Right atrium auricular region (tissue), 2 donors: ENCODE measurements around the gene SYNM. TPM values are rescaled to one million over a fixed set of nuclear protein-coding genes. Genes with fewer than 3 reads are reported as not detected.

Experiments
- DNase-seq: peaks from one replicate; pipeline ENCODE4 v3.0.0-alpha.2; 2019; ENCODE audit warnings: low spot score
- H3K27ac ChIP-seq, 2 donors: fragments of 200-600 bp; sonication (generic); 1 replicate in 1 of 2; 2 replicates in 1 of 2; pipeline ENCODE4 v1.5.1; 2016 to 2019
- H3K27me3 ChIP-seq, 2 donors: fragments of 200-600 bp; sonication (generic); one replicate each; pipeline versions ENCODE4 v1.5.1 to v1.6.0; 2017 to 2019
- H3K36me3 ChIP-seq: fragments of 200-600 bp; sonication (generic); one replicate; pipeline ENCODE4 v1.5.1; 2016
- H3K4me1 ChIP-seq, 2 donors: fragments of 200-600 bp; sonication (generic); one replicate each; pipeline versions ENCODE4 v1.5.1 to v1.6.0; 2017 to 2019
- H3K4me3 ChIP-seq, 2 donors: fragments of 200-600 bp; sonication (generic); 1 replicate in 1 of 2; 2 replicates in 1 of 2; pipeline ENCODE4 v1.5.1; 2017 to 2019; ENCODE audit warnings: mild to moderate bottlenecking in 1 of 2, moderate library complexity in 1 of 2
- H3K9me3 ChIP-seq, 2 donors: fragments of 200-600 bp; sonication (generic); one replicate each; pipeline ENCODE4 v1.5.1; 2019
- total RNA-seq, 2 donors: library from RNA; depleted of rRNA; stranded (reverse); fragments of >200 nt; gene quantifications; one replicate each; pipeline ENCODE4 v1.1.0, GENCODE V29; 2016
- TF ChIP-seq, protein P1 (sequence below), 2 donors: fragments of 200-600 bp; sonication (generic); IDR thresholded peaks; one replicate each; pipeline ENCODE4 v1.5.1; 2019; ENCODE audit warnings: antibody characterized with exemption in 2 of 2

SYNM gene
- total RNA-seq, 2 donors from 2014 or later = 211 to 258 TPM

GRCh38 chr15:99122831-99123712, 18.2 kb downstream of the SYNM start:
- H3K4me1 ChIP-seq = peaks cover 0 to 77% of the 10 kb centered on the region in 2 donors
- H3K4me3 ChIP-seq = peak overlapping the region; percentile 12 to 32
- no peaks in the 10 kb centered on the region for H3K9me3 ChIP-seq
- H3K27me3 ChIP-seq = no peaks in the 10 kb centered on the region
- no peak for DNase-seq
- H3K36me3 ChIP-seq = peaks cover 53% of the 10 kb centered on the region
- TF ChIP-seq, protein P1, sequence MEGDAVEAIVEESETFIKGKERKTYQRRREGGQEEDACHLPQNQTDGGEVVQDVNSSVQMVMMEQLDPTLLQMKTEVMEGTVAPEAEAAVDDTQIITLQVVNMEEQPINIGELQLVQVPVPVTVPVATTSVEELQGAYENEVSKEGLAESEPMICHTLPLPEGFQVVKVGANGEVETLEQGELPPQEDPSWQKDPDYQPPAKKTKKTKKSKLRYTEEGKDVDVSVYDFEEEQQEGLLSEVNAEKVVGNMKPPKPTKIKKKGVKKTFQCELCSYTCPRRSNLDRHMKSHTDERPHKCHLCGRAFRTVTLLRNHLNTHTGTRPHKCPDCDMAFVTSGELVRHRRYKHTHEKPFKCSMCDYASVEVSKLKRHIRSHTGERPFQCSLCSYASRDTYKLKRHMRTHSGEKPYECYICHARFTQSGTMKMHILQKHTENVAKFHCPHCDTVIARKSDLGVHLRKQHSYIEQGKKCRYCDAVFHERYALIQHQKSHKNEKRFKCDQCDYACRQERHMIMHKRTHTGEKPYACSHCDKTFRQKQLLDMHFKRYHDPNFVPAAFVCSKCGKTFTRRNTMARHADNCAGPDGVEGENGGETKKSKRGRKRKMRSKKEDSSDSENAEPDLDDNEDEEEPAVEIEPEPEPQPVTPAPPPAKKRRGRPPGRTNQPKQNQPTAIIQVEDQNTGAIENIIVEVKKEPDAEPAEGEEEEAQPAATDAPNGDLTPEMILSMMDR (IDR thresholded peaks at IDR 0.05) = no peak
- H3K27ac ChIP-seq = peak overlapping the region; percentile 87 to 93

- H3K4me1 ChIP-seq = peaks cover 0 to 72% of the 10 kb centered on the region in 2 donors
- H3K4me3 ChIP-seq = peak overlapping the region; percentile 12 to 32
- H3K27me3 ChIP-seq = no peaks in the 10 kb centered on the region
- peaks cover 53% of the 10 kb centered on the region for H3K36me3 ChIP-seq
- H3K9me3 ChIP-seq = no peaks in the 10 kb centered on the region
- DNase-seq = peak; percentile 93
- H3K27ac ChIP-seq = peak overlapping the region; percentile 87 to 93
- TF ChIP-seq, protein P1 (IDR thresholded peaks at IDR 0.05) = no peak
These were observed 19.0 kb downstream of the SYNM start for GRCh38 chr15:99123713-99124451.

DNA sequence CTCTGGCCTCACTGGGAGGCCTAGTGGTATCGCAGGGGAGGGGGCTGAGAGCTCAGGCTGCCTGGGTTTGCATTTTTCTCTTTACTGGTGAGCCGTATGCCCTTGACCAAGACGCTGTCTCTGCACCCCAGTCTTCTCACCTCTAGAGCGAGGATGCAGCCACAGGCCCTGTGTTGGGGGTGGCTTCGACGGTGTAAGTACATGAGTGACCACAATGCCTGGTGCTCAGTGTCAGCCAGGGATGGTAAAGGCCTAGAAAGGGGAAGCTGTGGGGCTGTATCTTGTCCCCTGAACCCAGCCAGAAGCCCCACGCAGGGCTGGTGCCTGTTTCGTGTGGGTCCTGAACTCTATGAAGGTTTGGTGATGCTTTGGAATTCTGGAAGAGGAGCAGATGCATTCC, 19.8 kb downstream of the SYNM start:
- no peaks in the 10 kb centered on the region for H3K9me3 ChIP-seq
- no peak for DNase-seq
- no peaks in the 10 kb centered on the region for H3K27me3 ChIP-seq
- H3K4me1 ChIP-seq = peaks cover 0 to 65% of the 10 kb centered on the region in 2 donors
- peak overlapping the region; percentile 87 to 93 for H3K27ac ChIP-seq
- TF ChIP-seq, protein P1 (IDR thresholded peaks at IDR 0.05) = no peak
- peak overlapping the region in 1 of 2 donors; percentile 32 for H3K4me3 ChIP-seq
- H3K36me3 ChIP-seq = peaks cover 53% of the 10 kb centered on the region

GRCh38 chr15:99125061-99125891, 20.4 kb downstream of the SYNM start:
- Histone ChIP-seq H3K4me1 (peaks cover 0 to 58% of the 10 kb centered on the region in 2 donors), H3K9me3 (no peaks in the 10 kb centered on the region), H3K27ac (peak overlapping the region; percentile 87 to 93), H3K4me3 (no peak overlapping the region), H3K27me3 (no peaks in the 10 kb centered on the region), H3K36me3 (peaks cover 53% of the 10 kb centered on the region)
- TF ChIP-seq, protein P1 (IDR thresholded peaks at IDR 0.05) = no peak
- no peak for DNase-seq

DNA sequence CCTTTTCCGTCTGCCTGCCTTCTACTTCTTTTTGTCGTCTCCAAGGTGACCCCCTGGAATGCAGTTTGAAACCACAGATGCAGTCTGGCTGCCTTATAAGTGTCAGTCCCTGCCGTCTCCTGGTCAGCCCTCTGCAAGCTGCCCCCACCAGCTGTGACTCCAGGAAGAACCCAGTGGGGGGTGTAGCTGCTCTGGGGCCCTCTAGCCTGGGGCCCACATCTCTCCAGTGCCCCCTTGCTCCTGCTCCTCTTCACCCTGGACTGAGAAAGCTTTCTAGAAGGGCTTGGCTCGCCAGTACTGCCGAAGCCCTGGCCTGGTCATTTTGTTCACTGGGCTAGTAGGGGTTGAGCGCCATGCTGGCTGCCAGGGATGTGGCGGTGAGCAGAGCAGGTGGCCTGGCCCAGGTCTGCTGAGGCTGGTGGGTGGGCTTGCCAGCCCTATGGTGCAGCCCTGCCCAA, 21.3 kb downstream of the SYNM start:
- Histone ChIP-seq H3K27ac (peak overlapping the region; percentile 87 to 93), H3K4me3 (no peak overlapping the region), H3K27me3 (no peaks in the 10 kb centered on the region), H3K4me1 (peaks cover 0 to 51% of the 10 kb centered on the region in 2 donors), H3K9me3 (no peaks in the 10 kb centered on the region), H3K36me3 (peaks cover 56% of the 10 kb centered on the region)
- DNase-seq = no peak
- TF ChIP-seq, protein P1 (IDR thresholded peaks at IDR 0.05) = no peak
